Left ventricle myocardium inferior (tissue), 1 donor: Measurements from ENCODE around the gene ANKRD1. TPM values are rescaled to one million over a fixed set of nuclear protein-coding genes. Genes with fewer than 3 reads are reported as not detected.

Experiments used
- DNase-seq: peaks from one replicate; pipeline ENCODE4 v3.0.0-alpha.2; 2020
- H3K27ac ChIP-seq: fragments of 200-600 bp; replicated peaks from 2 replicates; pipeline ENCODE4 v1.8.0; 2021
- H3K27me3 ChIP-seq: fragments of 200-600 bp; 2 replicates; pipeline ENCODE4 v1.8.0; 2021; ENCODE audit warnings: low read depth
- H3K36me3 ChIP-seq: fragments of 200-600 bp; 2 replicates; pipeline ENCODE4 v1.8.0; 2021
- H3K4me1 ChIP-seq: fragments of 200-600 bp; 2 replicates; pipeline ENCODE4 v1.8.0; 2021
- H3K4me3 ChIP-seq: fragments of 200-600 bp; 2 replicates; pipeline ENCODE4 v1.8.0; 2021; ENCODE audit warnings: mild to moderate bottlenecking, moderate library complexity
- H3K9me3 ChIP-seq: fragments of 200-600 bp; replicated peaks from 2 replicates; pipeline ENCODE4 v1.8.0; 2021
- CTCF ChIP-seq: fragments of 200-600 bp; IDR thresholded peaks from 2 replicates; pipeline ENCODE4 v1.8.0; 2021; ENCODE audit warnings: antibody characterized with exemption, mild to moderate bottlenecking, borderline replicate concordance
- intact Hi-C: fragments of 100-400 bp; cut with micrococcal nuclease; formaldehyde crosslinking; loops from one replicate; pipeline ENCODE4 v1.11.0; 2022
- total RNA-seq: library from RNA; stranded (reverse); fragmentation: NEBNext Ultra II Directional; extraction: Animal tissue kit (Norgen Biotek cat#: 25700); gene quantifications from one replicate; pipeline ENCODE4 v1.2.1, GENCODE V29; 2021
- donor health status: DM: no; HTN: yes; CAD: no; lungs with severe emphysema.

Gene ANKRD1
- total RNA-seq, 1 donor from 2014 or later: 2,047 TPM

- Histone ChIP-seq H3K4me3 (no peak overlapping the region), H3K27ac (no peak overlapping the region), H3K9me3 (no peaks in the 10 kb centered on the region), H3K27me3 (no peaks in the 10 kb centered on the region), H3K4me1 (peaks cover 18% of the 10 kb centered on the region), H3K36me3 (no peaks in the 10 kb centered on the region)
- no peak for DNase-seq
- TF ChIP-seq CTCF: no peak
- intact Hi-C loops: no loop called here
Observed at GRCh38 chr10:90939648-90940047, 18.8 kb upstream of the ANKRD1 start.

- TF ChIP-seq CTCF: no peak
- no peaks in the 10 kb centered on the region for H3K36me3 ChIP-seq
- no peak for DNase-seq
- H3K27me3 ChIP-seq: no peaks in the 10 kb centered on the region
- H3K27ac ChIP-seq: no peak overlapping the region
- H3K4me3 ChIP-seq: no peak overlapping the region
- intact Hi-C loops: no loop called here
- H3K4me1 ChIP-seq: peaks cover 18% of the 10 kb centered on the region
- no peaks in the 10 kb centered on the region for H3K9me3 ChIP-seq
Observed at GRCh38 chr10:90939116-90939515, 18.2 kb upstream of the ANKRD1 start.

GRCh38 chr10:90937645-90938258 is 16.9 kb upstream of the ANKRD1 start:
- no peak for DNase-seq
- Histone ChIP-seq H3K36me3 (no peaks in the 10 kb centered on the region), H3K4me3 (no peak overlapping the region), H3K4me1 (peaks cover 18% of the 10 kb centered on the region), H3K27me3 (no peaks in the 10 kb centered on the region), H3K9me3 (no peaks in the 10 kb centered on the region), H3K27ac (no peak overlapping the region)
- no peak for TF ChIP-seq CTCF
- intact Hi-C loops: no loop called here

GRCh38 chr10:90936276-90936659 is 15.4 kb upstream of the ANKRD1 start:
- H3K9me3 ChIP-seq: no peaks in the 10 kb centered on the region
- no peaks in the 10 kb centered on the region for H3K36me3 ChIP-seq
- no peak for DNase-seq
- intact Hi-C loops: no loop called here
- no peak for TF ChIP-seq CTCF
- H3K4me3 ChIP-seq: no peak overlapping the region
- H3K27ac ChIP-seq: peak overlapping the region; percentile 53
- peaks cover 25% of the 10 kb centered on the region for H3K4me1 ChIP-seq
- H3K27me3 ChIP-seq: no peaks in the 10 kb centered on the region

GRCh38 chr10:90935581-90936275 is 14.8 kb upstream of the ANKRD1 start:
- no peak for DNase-seq
- intact Hi-C loops: no loop called here

More at GRCh38 chr10:90935581-90936275, 14.8 kb upstream of the ANKRD1 start:
- H3K4me3 ChIP-seq: no peak overlapping the region
- H3K27ac ChIP-seq: peak overlapping the region; percentile 53
- no peaks in the 10 kb centered on the region for H3K36me3 ChIP-seq
- peaks cover 31% of the 10 kb centered on the region for H3K4me1 ChIP-seq
- H3K9me3 ChIP-seq: no peaks in the 10 kb centered on the region
- no peak for TF ChIP-seq CTCF
- H3K27me3 ChIP-seq: no peaks in the 10 kb centered on the region
